Activated CD8-positive, alpha-beta memory T cell treated with anti-CD3 and anti-CD28 coated beads for 4 hours (primary cell): ENCODE data around the gene CD93.

Experiments used
- DNase-seq, 2 donors: peaks; one replicate each; pipeline ENCODE4 v3.0.0-alpha.2; 2020; ENCODE audit warnings: low read depth in 2 of 2

CD93 gene

GRCh38 chr20:23035731-23036130, 50.4 kb downstream of the CD93 start:
- no peak for DNase-seq

- no peak for DNase-seq
These were observed 51.1 kb downstream of the CD93 start, which contains the start of gene SSTR4 for GRCh38 chr20:23034721-23035671. TSS of gene SSTR4 (plus strand) at chr20:23035312. CDS start at chr20:23035484, 172 bp downstream.

- DNase-seq = no peak
These were observed 52.2 kb downstream of the CD93 start for GRCh38 chr20:23033918-23034317.

- DNase-seq = no peak
These were observed 53.4 kb downstream of the CD93 start for GRCh38 chr20:23032750-23033078.

- no peak for DNase-seq
These were observed 53.9 kb downstream of the CD93 start for GRCh38 chr20:23032056-23032749.

GRCh38 chr20:23031346-23031745, 54.8 kb downstream of the CD93 start:
- DNase-seq = no peak
